Neural cell (in vitro differentiated cells): ENCODE measurements around the gene OTUD3.

Experiments
- EP300 ChIP-seq: fragments of 450-650 bp; conservative IDR thresholded peaks from 2 replicates; pipeline ENCODE4 v1.6.1; 2014; ENCODE audit warnings: antibody characterized with exemption, mild to moderate bottlenecking, moderate library complexity; ENCODE audit not compliant: poor library complexity, severe bottlenecking
- EZH2 ChIP-seq: fragments of 200-600, 300-800 bp; shearing (Covaris generic), sonication (generic); IDR thresholded peaks from 2 replicates; pipeline ENCODE4 v1.6.1; 2014; ENCODE audit warnings: antibody characterized with exemption, low read length, borderline replicate concordance, mild to moderate bottlenecking; ENCODE audit not compliant: insufficient read depth, poor library complexity, severe bottlenecking
- RAD21 ChIP-seq: fragments of 450-650 bp; conservative IDR thresholded peaks from 2 replicates; pipeline ENCODE4 v1.6.1; 2014; ENCODE audit warnings: antibody characterized with exemption, mild to moderate bottlenecking, moderate library complexity
- TF ChIP-seq, protein P1 (sequence below): fragments of 450-650 bp; IDR thresholded peaks from 2 replicates; pipeline ENCODE4 v1.5.1; 2014; ENCODE audit warnings: antibody characterized with exemption, mild to moderate bottlenecking, moderate library complexity; ENCODE audit not compliant: poor library complexity, severe bottlenecking

DNA sequence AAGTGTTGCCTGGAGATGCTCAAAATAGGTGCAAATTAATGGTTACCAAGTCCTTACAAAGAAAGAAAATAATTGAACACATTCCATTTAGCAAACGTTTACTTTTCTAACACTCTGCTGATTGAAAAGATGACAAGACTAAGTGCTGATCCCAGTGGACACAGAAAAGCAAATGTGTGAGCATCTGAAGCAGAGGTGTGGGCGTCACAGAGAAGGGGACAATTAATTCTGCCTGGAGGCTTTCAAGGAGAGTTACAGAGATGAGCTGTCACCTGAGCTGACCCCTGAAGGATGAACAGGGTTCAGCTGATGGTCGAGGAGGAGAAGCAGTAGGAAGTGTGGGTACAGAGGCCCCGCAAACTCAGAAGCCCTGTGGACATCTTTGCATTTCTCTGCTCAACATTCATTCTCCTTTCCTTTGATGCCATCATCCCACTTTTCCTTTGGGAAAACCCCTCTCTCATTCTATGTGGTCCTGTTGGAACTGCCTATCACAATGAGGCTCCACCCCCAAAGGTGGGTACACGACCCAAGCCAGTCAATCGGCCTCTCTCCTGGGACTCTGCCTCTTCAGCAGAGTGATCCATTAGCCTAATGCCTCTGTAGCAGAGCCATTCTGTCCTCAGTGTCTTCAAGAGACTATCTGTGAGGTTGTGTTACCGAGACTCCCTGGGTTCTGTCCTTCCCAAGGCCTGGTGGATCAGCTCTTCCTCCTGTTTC is 58.5 kb downstream of the OTUD3 start:
- TF ChIP-seq, protein P1, sequence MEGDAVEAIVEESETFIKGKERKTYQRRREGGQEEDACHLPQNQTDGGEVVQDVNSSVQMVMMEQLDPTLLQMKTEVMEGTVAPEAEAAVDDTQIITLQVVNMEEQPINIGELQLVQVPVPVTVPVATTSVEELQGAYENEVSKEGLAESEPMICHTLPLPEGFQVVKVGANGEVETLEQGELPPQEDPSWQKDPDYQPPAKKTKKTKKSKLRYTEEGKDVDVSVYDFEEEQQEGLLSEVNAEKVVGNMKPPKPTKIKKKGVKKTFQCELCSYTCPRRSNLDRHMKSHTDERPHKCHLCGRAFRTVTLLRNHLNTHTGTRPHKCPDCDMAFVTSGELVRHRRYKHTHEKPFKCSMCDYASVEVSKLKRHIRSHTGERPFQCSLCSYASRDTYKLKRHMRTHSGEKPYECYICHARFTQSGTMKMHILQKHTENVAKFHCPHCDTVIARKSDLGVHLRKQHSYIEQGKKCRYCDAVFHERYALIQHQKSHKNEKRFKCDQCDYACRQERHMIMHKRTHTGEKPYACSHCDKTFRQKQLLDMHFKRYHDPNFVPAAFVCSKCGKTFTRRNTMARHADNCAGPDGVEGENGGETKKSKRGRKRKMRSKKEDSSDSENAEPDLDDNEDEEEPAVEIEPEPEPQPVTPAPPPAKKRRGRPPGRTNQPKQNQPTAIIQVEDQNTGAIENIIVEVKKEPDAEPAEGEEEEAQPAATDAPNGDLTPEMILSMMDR: no peak
- TF ChIP-seq EP300 (peak; percentile 50), RAD21 (no peak), EZH2 (no peak)
